Nephron (organoid): ENCODE measurements around the gene ZYX.
A peak's percentile ranks its signal among the peaks of the same experiment; 100 is the strongest.

Source experiments
- H3K27ac Mint-ChIP-seq, 3 experiments: 2 replicates each; pipeline ENCODE4 v1.8.0; 2020; ENCODE audit warnings: mixed read lengths in 3 of 3, mild to moderate bottlenecking in 2 of 3, moderate library complexity in 1 of 3
- H3K27me3 Mint-ChIP-seq: 2 replicates; pipeline ENCODE4 v1.8.0; 2021; ENCODE audit warnings: low read depth, mild to moderate bottlenecking, moderate library complexity, mixed read lengths
- H3K36me3 Mint-ChIP-seq: 2 replicates; pipeline ENCODE4 v1.8.0; 2020; ENCODE audit warnings: low read depth, mixed read lengths
- H3K4me1 Mint-ChIP-seq: 2 replicates; pipeline ENCODE4 v1.8.0; 2020; ENCODE audit warnings: mixed read lengths
- H3K4me3 Mint-ChIP-seq, 3 experiments: 2 replicates each; pipeline ENCODE4 v1.8.0; 2020; ENCODE audit warnings: mild to moderate bottlenecking in 3 of 3, mixed read lengths in 3 of 3, moderate library complexity in 2 of 3
- H3K9me3 Mint-ChIP-seq: 2 replicates; pipeline ENCODE4 v1.8.0; 2020; ENCODE audit warnings: mixed read lengths
- CTCF ChIP-seq, 3 experiments: fragments of 200-600 bp; sonication (generic); IDR thresholded peaks; one replicate each; pipeline ENCODE4 v1.5.0; 2021; ENCODE audit warnings: antibody characterized with exemption in 3 of 3; ENCODE audit not compliant: unreplicated experiment in 3 of 3

Gene ZYX

GRCh38 chr7:143375298-143376034, 5.7 kb upstream of the ZYX start:
- Mint-ChIP-seq H3K27me3 (no peaks in the 10 kb centered on the region), H3K36me3 (no peaks in the 10 kb centered on the region), H3K27ac (no peak overlapping the region)

GRCh38 chr7:143376396-143376795, 4.7 kb upstream of the ZYX start:
- Mint-ChIP-seq H3K36me3 (no peaks in the 10 kb centered on the region), H3K9me3 (no peaks in the 10 kb centered on the region), H3K27ac (peak overlapping the region in 1 of 3 experiments; percentile 13), H3K4me1 (peaks cover 34% of the 10 kb centered on the region), H3K27me3 (no peaks in the 10 kb centered on the region), H3K4me3 (peak overlapping the region in 1 of 3 experiments; percentile 33)
- TF ChIP-seq CTCF (IDR thresholded peaks at IDR 0.05; ENCODE audit: unreplicated experiment in 3 of 3) = no peak

More at GRCh38 chr7:143375298-143376034, 5.7 kb upstream of the ZYX start:
- no peaks in the 10 kb centered on the region for H3K9me3 Mint-ChIP-seq
- TF ChIP-seq CTCF (IDR thresholded peaks at IDR 0.05; ENCODE audit: unreplicated experiment in 3 of 3) = no peak
- H3K4me3 Mint-ChIP-seq = no peak overlapping the region
- H3K4me1 Mint-ChIP-seq = peaks cover 34% of the 10 kb centered on the region

DNA sequence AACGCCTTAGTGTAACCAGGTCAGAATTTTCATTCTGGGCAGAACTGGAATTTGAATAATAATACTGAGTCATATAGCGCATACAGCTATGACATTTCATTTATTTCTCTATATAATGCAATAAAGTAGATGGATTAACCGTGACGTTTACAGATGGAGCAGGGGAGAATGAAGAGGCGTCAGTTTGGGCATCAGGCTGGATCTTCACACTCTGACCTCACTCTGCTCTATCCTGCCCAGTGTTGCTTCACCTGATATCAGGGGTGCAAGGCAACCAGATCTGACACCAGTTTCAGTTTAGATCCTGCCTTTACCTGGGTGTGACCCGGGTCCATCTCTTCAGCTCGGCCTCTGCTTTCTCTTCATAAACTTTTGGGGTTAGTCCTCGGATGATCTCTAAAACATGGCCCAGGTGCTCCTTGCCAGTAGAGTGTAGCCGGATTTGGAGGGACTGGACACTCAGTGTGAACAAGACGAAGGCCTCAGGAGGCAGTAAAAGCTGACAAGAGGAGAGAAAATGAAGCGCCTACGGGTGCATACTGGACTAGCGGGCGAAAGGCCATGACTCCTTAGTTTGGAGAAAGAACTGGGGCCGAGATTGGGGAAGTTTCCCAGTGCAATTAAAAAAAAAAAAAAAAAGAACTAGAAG, 1.4 kb upstream of the ZYX start:
- no peaks in the 10 kb centered on the region for H3K27me3 Mint-ChIP-seq
- no peaks in the 10 kb centered on the region for H3K9me3 Mint-ChIP-seq
- peak overlapping the region; percentile 84 to 93 (median 89) for H3K4me3 Mint-ChIP-seq
- peak overlapping the region; percentile 92 to 95 (median 94) for H3K27ac Mint-ChIP-seq
- H3K4me1 Mint-ChIP-seq = peaks cover 27% of the 10 kb centered on the region
- no peaks in the 10 kb centered on the region for H3K36me3 Mint-ChIP-seq
- no peak for TF ChIP-seq CTCF (IDR thresholded peaks at IDR 0.05; ENCODE audit: unreplicated experiment in 3 of 3)

DNA sequence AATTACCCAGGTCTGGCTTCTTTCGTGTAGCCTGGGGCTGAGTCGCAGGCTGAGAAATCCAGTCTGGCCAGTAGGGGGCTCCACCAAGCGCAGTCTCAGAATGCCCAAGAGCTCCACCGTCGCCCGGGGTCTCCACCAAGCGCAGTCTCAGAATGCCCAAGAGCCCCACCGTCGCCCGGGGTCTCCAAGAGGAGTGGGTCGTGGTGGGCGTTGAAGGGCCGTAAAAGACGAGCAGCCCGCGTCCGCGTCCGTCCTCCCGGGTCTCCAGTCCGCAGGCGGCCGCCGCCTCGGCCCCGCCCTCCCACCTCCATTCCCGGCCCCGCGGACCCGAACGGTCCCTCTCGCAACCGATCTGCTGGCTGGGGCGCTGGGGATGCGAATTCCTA, 892 bp upstream of the ZYX start:
- no peaks in the 10 kb centered on the region for H3K9me3 Mint-ChIP-seq
- peak; percentile 87 to 91 (median 87) for TF ChIP-seq CTCF (IDR thresholded peaks at IDR 0.05; ENCODE audit: unreplicated experiment in 3 of 3)
- H3K27me3 Mint-ChIP-seq = no peaks in the 10 kb centered on the region
- peak overlapping the region; percentile 92 to 95 (median 94) for H3K27ac Mint-ChIP-seq
- peak overlapping the region; percentile 84 to 93 (median 89) for H3K4me3 Mint-ChIP-seq
- peaks cover 27% of the 10 kb centered on the region for H3K4me1 Mint-ChIP-seq
- H3K36me3 Mint-ChIP-seq = no peaks in the 10 kb centered on the region

DNA sequence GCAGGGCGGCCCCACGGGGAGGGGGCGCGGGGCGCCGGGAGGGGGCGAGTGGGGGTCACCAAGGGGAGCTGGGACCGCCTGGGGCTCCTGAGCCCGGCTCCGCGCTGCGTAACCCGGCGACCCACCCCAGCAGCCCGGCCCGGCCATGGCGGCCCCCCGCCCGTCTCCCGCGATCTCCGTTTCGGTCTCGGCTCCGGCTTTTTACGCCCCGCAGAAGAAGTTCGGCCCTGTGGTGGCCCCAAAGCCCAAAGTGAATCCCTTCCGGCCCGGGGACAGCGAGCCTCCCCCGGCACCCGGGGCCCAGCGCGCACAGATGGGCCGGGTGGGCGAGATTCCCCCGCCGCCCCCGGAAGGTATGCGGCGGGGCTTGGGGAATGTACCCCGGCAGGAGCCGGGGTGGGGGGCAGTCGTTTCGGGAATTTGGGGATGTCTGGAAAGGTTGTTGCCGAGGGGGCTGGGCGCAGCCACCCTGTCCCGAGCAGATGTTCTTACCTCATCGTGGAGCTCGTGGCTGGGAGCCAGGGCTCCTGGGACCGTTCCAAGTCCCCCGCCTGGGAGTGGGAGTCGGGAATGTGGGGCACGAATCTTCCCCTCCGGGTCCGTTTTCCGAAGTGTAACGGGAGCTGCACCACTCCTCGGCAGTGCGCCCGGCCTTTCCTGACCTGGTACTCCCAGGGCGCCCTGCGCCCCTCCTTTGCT, 431 bp downstream of the ZYX start:
- no peak overlapping the region for H3K4me3 Mint-ChIP-seq
- H3K27me3 Mint-ChIP-seq = no peaks in the 10 kb centered on the region
- H3K36me3 Mint-ChIP-seq = no peaks in the 10 kb centered on the region
- H3K4me1 Mint-ChIP-seq = peaks cover 27% of the 10 kb centered on the region
- peak overlapping the region in 1 of 3 experiments; percentile 66 for H3K27ac Mint-ChIP-seq
- TF ChIP-seq CTCF (IDR thresholded peaks at IDR 0.05; ENCODE audit: unreplicated experiment in 3 of 3) = no peak
- H3K9me3 Mint-ChIP-seq = no peaks in the 10 kb centered on the region
